T47D (cell line): ENCODE data around the gene FRS2.
A peak's percentile ranks its signal among the peaks of the same experiment; 100 is the strongest.

Source experiments
- DNase-seq, 2 experiments: peaks; one replicate each; pipeline versions ENCODE4 v3.0.0 to v3.0.0-alpha.2; 2011 to 2012; ENCODE audit warnings: low read depth in 1 of 2, low spot score in 1 of 2
- JUND ChIP-seq: IDR thresholded peaks from 2 replicates; pipeline ENCODE4 v1.6.1; 2012; ENCODE audit warnings: low read depth
- in situ Hi-C: cut with HindIII; loops from 2 replicates; pipeline ENCODE4 v1.10.0; 2016; ENCODE audit warnings: low sequenced_read_pairs, low pct_unique_long_range_greater_than_20kb

Gene FRS2

GRCh38 chr12:69527506-69528272 is 57.5 kb downstream of the FRS2 start:
- TF ChIP-seq JUND: no peak
- in situ Hi-C loops: no loop called here
- DNase-seq: peak in 1 of 2 experiments; percentile 59

- TF ChIP-seq JUND: no peak
- in situ Hi-C loops: no loop called here
- DNase-seq: no peak
Observed at GRCh38 chr12:69529021-69529420, 58.8 kb downstream of the FRS2 start.

DNA sequence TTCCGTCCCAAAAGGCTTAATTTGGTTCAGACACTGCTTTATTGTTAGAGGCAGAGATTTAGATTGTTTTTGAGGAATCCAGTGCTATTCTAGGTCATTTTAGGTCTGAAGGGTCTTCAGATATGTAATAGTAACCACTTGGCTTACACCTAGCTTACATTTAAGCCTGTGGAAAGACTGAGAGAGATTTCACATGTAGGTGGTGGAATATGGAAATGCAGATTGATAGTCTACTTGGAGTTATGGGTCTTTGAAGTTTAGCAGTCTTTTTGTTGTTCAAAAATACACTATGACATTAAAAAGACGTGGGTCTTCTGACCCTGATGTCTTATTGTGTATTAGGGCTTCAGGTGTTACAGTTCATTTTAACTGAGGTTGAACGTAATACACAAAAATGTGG is 63.7 kb downstream of the FRS2 start:
- no peak for TF ChIP-seq JUND
- in situ Hi-C loops: no loop called here
- DNase-seq: no peak

DNA sequence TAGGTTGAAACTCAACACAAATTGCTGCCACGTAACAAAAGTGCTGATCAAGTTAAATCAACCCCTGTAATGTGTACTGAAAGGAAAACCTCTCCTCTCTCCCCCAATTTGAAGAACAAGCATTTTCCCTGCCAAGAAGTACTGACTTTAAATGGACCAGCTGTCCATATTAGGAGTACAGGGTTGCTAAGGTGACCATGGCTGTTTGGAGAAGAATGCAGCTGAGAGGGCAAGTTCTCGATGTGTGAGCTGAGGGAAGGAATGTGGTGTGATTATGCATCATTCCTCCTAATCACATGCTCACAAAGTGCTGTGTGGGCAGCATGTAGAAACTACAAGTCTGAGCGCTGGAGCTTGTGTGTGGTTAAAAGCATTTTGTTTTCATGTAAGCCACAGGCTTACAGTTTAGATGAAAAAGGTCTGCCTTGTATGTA is 64.2 kb downstream of the FRS2 start:
- in situ Hi-C loops: no loop called here
- DNase-seq: peak in 1 of 2 experiments; percentile 33
- no peak for TF ChIP-seq JUND

GRCh38 chr12:69540987-69541386 is 70.8 kb downstream of the FRS2 start:
- in situ Hi-C loops: no loop called here
- no peak for TF ChIP-seq JUND
- DNase-seq: no peak

DNA sequence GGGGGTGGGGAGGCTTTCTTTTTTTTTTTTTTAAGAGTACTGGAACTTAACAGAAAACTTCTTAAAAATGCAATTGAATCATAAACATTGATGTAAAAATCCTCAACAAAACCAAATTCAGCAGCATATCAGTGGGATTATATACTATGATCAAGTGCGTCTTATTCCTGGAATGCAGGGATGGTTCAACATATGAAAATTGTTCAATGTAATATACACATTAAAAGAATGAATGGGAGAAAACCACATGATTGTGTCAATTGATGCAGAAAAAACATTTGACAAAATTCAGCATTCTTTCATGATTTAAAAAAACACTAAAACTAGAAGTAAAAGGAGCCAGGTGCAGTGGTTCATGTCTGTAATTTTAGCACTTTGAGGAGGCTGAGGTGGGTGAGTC is 73.9 kb downstream of the FRS2 start:
- no peak for DNase-seq
- in situ Hi-C loops: no loop called here
- no peak for TF ChIP-seq JUND

DNA sequence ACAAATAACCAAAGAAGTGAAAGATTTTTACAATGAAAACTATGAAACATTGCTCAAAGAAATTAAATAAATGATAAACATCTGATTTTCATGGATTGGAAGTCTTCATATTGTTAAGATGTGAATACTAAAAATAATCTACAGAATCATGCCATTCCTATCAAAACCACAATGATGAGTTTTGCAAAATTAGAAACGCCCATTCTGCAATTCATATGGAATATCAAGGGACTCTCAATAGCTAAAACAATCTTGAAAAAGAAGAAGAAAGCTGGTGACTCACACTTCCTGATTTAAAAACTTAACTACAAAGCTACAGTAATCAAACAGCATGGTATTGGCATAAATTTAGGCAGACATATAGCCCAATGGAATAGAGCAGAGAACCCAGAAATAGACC is 74.9 kb downstream of the FRS2 start:
- TF ChIP-seq JUND: no peak
- DNase-seq: no peak
- in situ Hi-C loops: no loop called here

DNA sequence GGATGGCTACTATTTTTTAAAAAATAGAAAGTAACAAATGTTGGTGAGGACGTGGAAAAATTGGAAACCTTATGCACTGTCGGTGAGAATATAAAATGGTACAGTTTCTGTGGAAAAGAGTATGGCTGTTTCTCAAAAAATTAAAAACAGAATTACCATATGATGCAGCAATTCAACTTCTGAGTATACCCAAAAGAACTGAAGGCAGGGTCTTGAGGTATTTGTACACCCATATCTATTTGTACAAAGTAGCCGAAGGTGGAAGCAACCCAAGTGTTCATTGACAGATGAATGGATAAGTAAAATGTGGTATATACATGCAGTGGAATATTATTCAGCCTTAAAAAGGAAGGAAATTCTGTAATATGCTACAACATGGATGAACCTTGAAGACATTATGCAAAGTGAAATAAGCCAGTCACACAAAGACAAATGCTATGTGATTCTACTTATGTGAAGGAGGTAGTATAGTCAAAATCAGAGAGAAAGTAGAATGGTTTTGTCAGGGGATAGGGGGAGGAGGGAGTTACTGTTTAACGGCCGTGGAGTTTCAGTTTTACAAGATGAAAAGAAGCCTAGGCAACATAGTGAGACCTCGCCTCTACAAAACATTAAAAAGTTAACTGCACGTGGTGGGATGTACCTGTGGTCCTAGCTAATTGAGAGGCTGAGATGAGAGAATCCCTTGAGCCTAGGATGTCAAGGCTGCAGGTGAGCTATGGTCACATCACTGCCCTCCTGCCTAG is 76.7 kb downstream of the FRS2 start:
- TF ChIP-seq JUND: no peak
- in situ Hi-C loops: no loop called here
- DNase-seq: no peak

GRCh38 chr12:69548687-69549086 is 78.5 kb downstream of the FRS2 start:
- in situ Hi-C loops: no loop called here
- DNase-seq: no peak
- TF ChIP-seq JUND: no peak

- TF ChIP-seq JUND: no peak
- no peak for DNase-seq
- in situ Hi-C loops: no loop called here
Observed at GRCh38 chr12:69550569-69551350, 80.6 kb downstream of the FRS2 start.

GRCh38 chr12:69553628-69554248 is 83.5 kb downstream of the FRS2 start:
- TF ChIP-seq JUND: no peak
- in situ Hi-C loops: no loop called here
- peak; percentile 79 to 84 for DNase-seq

DNA sequence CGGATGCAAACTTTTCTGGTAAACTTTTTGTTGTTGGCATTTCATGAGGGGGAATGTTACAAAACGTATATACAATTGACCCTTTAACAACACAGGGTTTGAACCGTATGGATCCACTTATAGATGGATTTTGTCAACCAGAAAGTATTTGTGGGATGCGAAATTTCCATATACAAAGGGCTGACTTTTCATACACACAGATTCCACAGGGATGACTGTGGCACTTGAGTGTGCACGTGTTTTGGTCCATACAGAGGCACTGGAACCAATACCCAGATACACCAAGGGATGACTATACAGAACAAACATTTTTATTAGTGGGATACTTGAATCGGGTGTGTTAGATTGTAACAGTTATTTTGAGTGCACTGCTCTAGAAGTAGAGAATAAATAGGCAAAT is 85.3 kb downstream of the FRS2 start:
- no peak for DNase-seq
- in situ Hi-C loops: no loop called here
- TF ChIP-seq JUND: no peak
